ENCODE data around the gene CPN2.
A peak's percentile ranks its signal among the peaks of the same experiment; 100 is the strongest.

The CPN2 gene

GRCh38 chr3:194294199-194294894, 56.8 kb downstream of the CPN2 start:
- no CpG with 5 or more reads among the region's 10 CpGs for WGBS (ENCODE audit: extremely low coverage, insufficient coverage, low lambda C conversion rate)
- Histone ChIP-seq H3K27ac (ENCODE audit: low read depth, low read length) (no peak overlapping the region), H3K27me3 (ENCODE audit: insufficient read depth, low read length, poor library complexity) (no peaks in the 10 kb centered on the region)

DNA sequence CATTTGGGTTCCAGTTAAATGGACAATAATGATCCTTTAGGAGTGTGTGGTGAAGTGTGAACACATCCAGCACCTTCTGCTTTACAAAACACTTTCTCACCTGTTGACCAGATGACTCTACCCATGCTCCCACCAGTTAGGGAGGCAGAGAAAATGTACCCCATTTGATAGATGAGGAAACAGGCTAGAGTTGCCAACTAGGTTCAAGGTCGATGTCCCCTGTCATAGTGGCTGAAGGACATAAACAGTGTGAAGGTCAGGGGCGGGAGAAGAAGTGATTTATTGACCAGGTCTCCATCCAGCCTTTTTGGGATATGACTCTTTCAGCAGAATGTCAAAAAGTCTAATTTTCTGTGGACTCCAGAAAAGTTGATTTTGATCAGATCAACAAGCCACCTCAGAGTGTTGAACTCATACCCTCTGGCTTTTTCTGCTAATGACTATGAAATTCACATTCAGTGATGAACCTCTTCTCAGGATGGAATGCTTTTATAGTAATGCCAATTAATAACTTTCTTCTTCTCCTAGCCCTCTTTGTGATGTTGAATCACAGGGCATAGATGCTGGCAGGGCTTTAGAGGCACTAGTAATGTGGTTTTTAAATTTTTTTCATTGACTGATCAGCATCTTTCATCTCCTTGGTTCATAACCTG, 57.5 kb downstream of the CPN2 start:
- Histone ChIP-seq H3K36me3 (ENCODE audit: control insufficient read depth, insufficient read depth, low read length) (no peaks in the 10 kb centered on the region), H3K4ac (ENCODE audit: low read depth, low read length) (no peak overlapping the region)
- WGBS (ENCODE audit: extremely low coverage, insufficient coverage, low lambda C conversion rate), result no CpG with 5 or more reads among the region's 2 CpGs

More at GRCh38 chr3:194294199-194294894, 56.8 kb downstream of the CPN2 start:
- no peak overlapping the region for H3K4me2 ChIP-seq (ENCODE audit: low read length)
- H3K56ac ChIP-seq (ENCODE audit: low read length), result peak overlapping the region; percentile 53
- no peaks in the 10 kb centered on the region for H3K79me2 ChIP-seq (ENCODE audit: control insufficient read depth, insufficient read depth, low read length)
- no peak overlapping the region for H3K23ac ChIP-seq (ENCODE audit: low read length)
- H2BK120ac ChIP-seq (ENCODE audit: low read depth, low read length), result no peak overlapping the region
- no peak overlapping the region for H3K9ac ChIP-seq (ENCODE audit: low read length)
- no peak overlapping the region for H3K4me3 ChIP-seq (ENCODE audit: low read length)
- no peak overlapping the region for H4K5ac ChIP-seq (ENCODE audit: low read length)
- no peak overlapping the region for H3K18ac ChIP-seq (ENCODE audit: low read length)
- DNase-seq, result peak; percentile 79
- no peak overlapping the region for H3K4ac ChIP-seq (ENCODE audit: low read depth, low read length)
- no peak overlapping the region for H4K8ac ChIP-seq (ENCODE audit: low read depth, low read length)
- no peaks in the 10 kb centered on the region for H3K79me1 ChIP-seq (ENCODE audit: low read length)
- H3K4me1 ChIP-seq (ENCODE audit: control insufficient read depth, low read depth, low read length), result peaks cover 5% of the 10 kb centered on the region
- no peak overlapping the region for H2BK15ac ChIP-seq (replicated peaks; ENCODE audit: low read depth)
- H2BK5ac ChIP-seq (ENCODE audit: low read length), result no peak overlapping the region
- no peak overlapping the region for H2AK5ac ChIP-seq (ENCODE audit: low read length)
- no peaks in the 10 kb centered on the region for H3K36me3 ChIP-seq (ENCODE audit: control insufficient read depth, insufficient read depth, low read length)

DNA sequence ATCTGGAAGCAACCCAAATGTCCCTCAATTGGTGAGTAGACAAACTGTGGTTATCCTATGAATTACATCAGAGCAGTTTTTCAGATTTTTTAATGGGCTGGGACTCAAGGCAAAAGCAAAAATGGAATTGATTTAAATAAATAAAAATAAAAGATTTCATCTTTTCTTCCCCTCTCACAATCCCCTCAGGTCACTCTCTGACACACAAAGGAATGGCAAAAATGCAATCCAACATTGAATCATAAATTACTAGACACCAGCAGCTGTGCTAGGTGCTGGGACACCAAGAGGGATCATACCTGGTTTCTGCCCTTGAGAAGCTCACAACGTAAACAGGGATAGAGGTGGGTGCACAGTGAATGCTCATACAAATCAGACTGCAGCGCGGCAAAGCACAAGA, 58.8 kb downstream of the CPN2 start:
- Histone ChIP-seq H2BK120ac (ENCODE audit: low read depth, low read length) (no peak overlapping the region), H3K4ac (ENCODE audit: low read depth, low read length) (no peak overlapping the region), H3K27ac (ENCODE audit: low read depth, low read length) (no peak overlapping the region), H3K79me2 (ENCODE audit: control insufficient read depth, insufficient read depth, low read length) (no peaks in the 10 kb centered on the region), H3K56ac (ENCODE audit: low read length) (no peak overlapping the region), H3K4me1 (ENCODE audit: control insufficient read depth, low read depth, low read length) (peaks cover 4% of the 10 kb centered on the region), H4K5ac (ENCODE audit: low read length) (no peak overlapping the region), H3K36me3 (ENCODE audit: control insufficient read depth, insufficient read depth, low read length) (no peaks in the 10 kb centered on the region), H3K9ac (ENCODE audit: low read length) (no peak overlapping the region), H2AK5ac (ENCODE audit: low read length) (no peak overlapping the region), H3K79me1 (ENCODE audit: low read length) (no peaks in the 10 kb centered on the region), H3K4me3 (ENCODE audit: low read length) (no peak overlapping the region), H2BK15ac (replicated peaks; ENCODE audit: low read depth) (no peak overlapping the region), H3K4me2 (ENCODE audit: low read length) (no peak overlapping the region), H3K23ac (ENCODE audit: low read length) (no peak overlapping the region), H4K8ac (ENCODE audit: low read depth, low read length) (no peak overlapping the region), H3K27me3 (ENCODE audit: insufficient read depth, low read length, poor library complexity) (no peaks in the 10 kb centered on the region), H2BK5ac (ENCODE audit: low read length) (no peak overlapping the region), H3K18ac (ENCODE audit: low read length) (no peak overlapping the region)
- DNase-seq, result no peak
- WGBS (ENCODE audit: extremely low coverage, insufficient coverage, low lambda C conversion rate), result no CpG with 5 or more reads among the region's 3 CpGs

More for the DNA sequence above, 57.5 kb downstream of the CPN2 start:
- Histone ChIP-seq H3K79me1 (ENCODE audit: low read length) (no peaks in the 10 kb centered on the region), H3K56ac (ENCODE audit: low read length) (no peak overlapping the region), H2AK5ac (ENCODE audit: low read length) (no peak overlapping the region), H4K8ac (ENCODE audit: low read depth, low read length) (no peak overlapping the region), H3K4me1 (ENCODE audit: control insufficient read depth, low read depth, low read length) (peaks cover 5% of the 10 kb centered on the region), H3K27ac (ENCODE audit: low read depth, low read length) (no peak overlapping the region), H3K23ac (ENCODE audit: low read length) (no peak overlapping the region), H3K79me2 (ENCODE audit: control insufficient read depth, insufficient read depth, low read length) (no peaks in the 10 kb centered on the region), H3K4me3 (ENCODE audit: low read length) (no peak overlapping the region), H4K5ac (ENCODE audit: low read length) (no peak overlapping the region), H3K4me2 (ENCODE audit: low read length) (no peak overlapping the region), H3K27me3 (ENCODE audit: insufficient read depth, low read length, poor library complexity) (no peaks in the 10 kb centered on the region), H2BK5ac (ENCODE audit: low read length) (no peak overlapping the region), H3K9ac (ENCODE audit: low read length) (no peak overlapping the region), H3K18ac (ENCODE audit: low read length) (no peak overlapping the region), H2BK15ac (replicated peaks; ENCODE audit: low read depth) (no peak overlapping the region), H2BK120ac (ENCODE audit: low read depth, low read length) (no peak overlapping the region)
- no peak for DNase-seq
